ENCODE measurements around the gene DYNC1I1.

DYNC1I1 gene

GRCh38 chr7:95861041-95861440, 88.7 kb downstream of the DYNC1I1 start:
- DNase-seq (ENCODE audit: low read depth) = no peak

- no peak for DNase-seq (ENCODE audit: low read depth)
Measured at GRCh38 chr7:95863623-95864022, 91.3 kb downstream of the DYNC1I1 start.

GRCh38 chr7:95865716-95866371, 93.5 kb downstream of the DYNC1I1 start:
- DNase-seq (ENCODE audit: low read depth) = no peak

- no peak for DNase-seq (ENCODE audit: low read depth)
Measured at GRCh38 chr7:95867309-95867708, 95.0 kb downstream of the DYNC1I1 start.

DNA sequence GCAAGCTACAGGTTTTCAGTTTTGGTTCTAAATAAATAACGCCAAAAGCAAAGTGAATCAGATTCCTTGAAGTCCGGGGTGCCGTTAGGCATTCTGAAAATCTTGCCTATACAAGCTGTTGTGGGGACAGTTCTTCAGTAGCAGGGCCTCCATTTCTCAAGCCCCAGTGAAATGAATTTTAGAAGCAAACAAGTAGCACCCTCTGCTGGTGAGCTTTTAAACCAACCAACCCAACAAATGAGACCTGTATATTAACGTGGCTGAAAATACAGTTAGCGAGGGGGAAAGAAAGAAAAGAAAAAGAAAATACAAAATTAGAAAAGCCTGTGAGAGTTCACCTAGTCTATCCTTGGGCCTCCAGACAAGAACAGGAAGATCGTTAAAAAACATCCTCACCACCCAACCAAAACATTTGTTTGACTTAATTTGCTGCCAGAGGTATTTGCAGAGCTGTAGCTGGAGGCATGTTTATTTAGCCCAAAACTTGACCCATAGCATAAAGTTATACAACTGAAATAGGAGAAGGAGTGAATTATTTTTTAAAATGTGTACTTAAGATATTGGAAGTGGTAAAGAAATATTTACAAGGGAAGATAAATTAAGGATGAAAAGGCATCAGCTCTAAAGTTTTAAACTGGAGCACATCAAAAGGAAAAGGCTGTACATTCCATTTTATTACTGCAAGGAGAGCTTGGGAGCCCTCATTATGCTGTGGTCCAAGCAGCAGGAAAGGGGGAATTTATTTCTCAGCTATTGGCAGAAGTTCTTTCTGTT, 98.9 kb downstream of the DYNC1I1 start:
- DNase-seq (ENCODE audit: low read depth) = no peak

- no peak for DNase-seq (ENCODE audit: low read depth)
Measured at GRCh38 chr7:95871896-95872295, 99.5 kb downstream of the DYNC1I1 start.

DNA sequence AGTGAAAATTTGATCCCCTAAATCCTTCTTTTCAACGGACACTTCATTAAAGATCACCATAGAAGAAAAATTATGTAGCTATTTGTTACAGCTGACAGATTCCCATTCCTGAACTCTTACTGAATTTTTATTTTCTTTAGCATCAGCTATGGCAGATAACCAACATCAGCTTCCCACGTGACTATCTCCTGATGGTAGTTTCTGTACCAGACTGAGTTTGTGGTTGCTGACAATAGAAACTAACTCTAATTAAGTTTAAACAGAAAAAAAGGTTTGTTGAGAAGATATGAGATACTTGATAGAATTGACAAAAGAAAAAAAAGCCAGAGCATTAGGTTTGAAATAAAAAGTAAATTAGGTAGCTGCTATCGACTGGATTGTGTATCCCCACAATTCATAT, 101.8 kb downstream of the DYNC1I1 start:
- DNase-seq (ENCODE audit: low read depth) = no peak

DNA sequence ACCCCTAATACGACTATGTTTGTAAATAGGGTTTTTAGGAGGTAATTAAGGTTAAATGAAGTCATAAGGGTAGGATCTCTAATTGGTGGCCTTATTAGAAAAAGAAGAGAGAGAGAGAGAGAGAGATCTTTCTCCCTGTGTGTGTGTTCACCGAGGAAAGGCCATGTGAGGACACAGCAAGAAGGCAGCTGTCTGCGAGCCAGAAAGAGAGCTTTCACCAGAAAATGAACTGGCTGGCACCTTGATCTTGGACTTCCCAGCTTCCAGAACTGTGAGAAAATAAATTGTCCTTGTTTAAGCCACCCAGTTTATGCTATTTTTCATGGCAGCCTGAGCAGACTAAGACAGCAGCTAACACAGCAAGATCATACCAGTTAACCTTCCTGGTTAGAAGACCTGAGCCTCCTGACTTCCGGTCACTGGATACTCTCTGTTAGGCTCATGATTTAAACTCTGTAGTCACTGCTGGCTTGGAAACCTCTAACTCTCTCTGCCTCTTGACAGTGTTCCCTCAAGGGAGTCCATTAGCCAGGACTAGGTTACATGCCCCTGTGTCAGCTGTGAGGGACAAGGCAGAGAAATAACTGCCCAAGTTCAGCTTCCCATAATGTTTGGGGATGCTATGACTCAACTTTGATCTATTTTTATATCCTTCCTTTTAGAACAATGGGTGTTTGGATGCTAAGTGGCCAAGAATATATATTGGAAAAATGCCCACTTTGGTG, 102.3 kb downstream of the DYNC1I1 start:
- DNase-seq (ENCODE audit: low read depth) = no peak

DNA sequence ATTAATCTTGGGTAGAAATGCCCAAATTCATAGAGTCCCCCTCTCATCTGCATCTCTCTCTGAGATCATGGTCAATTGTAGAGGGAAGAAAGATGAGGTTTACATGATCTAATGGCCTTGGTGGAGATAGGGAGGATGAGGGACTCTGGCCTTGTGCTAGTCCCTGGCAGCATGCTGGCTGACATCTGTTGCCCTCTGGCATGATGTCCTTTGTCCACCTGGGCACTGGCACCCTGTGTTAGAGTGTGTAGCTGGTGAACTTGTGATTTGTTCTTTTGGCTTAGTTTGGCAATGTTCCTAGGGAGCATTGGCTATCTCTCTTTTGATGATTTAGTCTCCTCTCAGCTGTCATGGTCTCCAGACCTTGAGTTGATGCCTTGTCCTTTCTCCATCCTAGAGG, 103.2 kb downstream of the DYNC1I1 start:
- no peak for DNase-seq (ENCODE audit: low read depth)

DNA sequence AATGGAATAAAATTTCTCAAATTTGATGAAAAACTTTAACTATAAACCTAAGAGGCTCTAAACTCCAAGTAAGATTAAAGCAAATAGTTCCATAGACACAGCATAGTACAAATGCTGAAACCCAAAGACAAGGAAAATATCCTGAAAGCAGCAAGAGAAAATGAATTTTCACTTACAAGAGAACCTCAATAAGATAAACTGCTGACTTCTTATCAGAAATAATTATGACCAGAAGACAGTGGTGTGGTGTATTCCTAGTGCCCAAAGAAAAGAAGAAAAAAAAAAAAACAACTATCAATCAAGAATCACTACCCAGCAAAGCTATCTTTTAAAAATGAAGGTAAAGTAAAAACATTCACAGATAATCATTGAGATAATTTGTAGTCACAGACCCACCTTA, 106.3 kb downstream of the DYNC1I1 start:
- no peak for DNase-seq (ENCODE audit: low read depth)

- DNase-seq (ENCODE audit: low read depth) = no peak
Measured at GRCh38 chr7:95881597-95881996, 109.2 kb downstream of the DYNC1I1 start.

DNA sequence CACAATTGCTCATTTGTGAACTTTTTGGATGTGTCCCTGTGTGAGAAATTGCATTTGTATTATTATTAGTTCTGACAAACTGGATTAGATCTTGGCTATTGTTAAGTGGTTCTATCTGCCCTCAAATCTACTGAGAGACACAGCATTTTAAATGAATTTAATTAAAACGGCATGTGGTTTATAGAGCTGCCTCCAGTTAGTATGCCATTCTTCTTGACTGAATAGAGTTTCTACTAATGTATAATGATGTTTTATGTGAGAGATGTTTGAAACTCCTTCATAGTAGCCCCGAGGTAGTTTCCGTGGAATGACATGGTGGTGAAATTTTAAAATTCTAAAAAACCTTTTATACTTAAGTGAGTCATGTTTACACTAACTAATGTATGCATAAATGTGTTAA, 110.9 kb downstream of the DYNC1I1 start:
- no peak for DNase-seq (ENCODE audit: low read depth)

DNA sequence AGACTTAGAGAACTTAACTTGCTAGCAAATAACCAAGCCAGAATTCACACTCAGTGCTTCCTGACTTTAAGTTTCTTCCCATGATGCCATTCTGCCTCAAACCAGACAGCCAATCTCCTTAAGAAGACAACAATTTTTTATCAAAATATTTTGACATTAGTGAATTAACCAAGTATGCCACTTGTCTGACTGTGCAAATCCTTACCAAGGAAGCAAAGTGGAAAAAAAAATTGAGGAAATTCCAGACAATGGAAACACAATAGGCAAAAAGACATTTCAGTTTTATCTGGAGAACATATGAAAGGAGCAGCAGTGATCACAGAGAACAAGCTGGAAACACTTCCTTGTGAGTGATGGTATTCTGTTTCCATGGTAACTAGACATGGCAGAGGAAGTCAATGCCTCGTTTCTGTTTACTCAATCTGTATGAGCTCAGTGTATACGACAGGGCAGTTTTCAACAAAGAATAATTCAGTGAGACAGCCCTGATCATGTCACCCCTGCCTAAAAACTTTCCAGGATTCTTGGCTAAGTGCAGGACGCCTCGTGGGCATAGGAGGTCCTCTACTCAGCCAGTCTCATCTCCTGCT, 114.2 kb downstream of the DYNC1I1 start:
- DNase-seq (ENCODE audit: low read depth) = no peak

- DNase-seq (ENCODE audit: low read depth) = no peak
Measured at GRCh38 chr7:95893484-95893883, 121.1 kb downstream of the DYNC1I1 start.

DNA sequence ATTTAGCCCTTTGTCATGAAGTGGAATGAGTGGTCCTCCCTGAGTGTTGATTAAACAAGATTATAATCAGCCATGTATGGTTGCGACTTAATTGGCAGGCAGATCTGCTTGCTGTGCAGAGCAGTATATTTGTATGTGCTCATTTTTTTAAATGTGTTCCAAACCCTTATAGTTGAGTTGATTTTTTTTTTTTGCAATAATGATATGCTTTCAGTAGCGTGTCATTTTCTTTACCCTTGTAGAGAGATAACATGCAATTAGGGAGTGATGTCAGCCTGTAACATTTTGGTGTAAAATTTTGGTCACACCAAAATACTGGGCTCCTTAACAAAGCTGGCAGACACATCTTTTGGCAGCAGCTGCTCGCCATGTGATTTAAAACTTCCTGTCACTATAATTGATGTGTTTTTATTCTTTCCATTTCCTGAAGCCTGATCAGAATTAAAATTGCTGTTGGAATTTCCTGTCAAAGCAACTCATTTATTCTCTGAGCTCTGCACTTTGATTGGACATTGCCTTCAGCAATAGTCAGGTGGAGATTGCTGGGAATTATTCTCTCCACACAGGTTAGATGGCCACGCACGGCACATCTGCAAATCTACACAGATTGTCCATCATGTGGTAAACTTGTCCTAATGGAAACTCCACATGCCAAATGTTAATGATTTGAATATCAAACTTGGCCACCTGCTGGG, 125.3 kb downstream of the DYNC1I1 start:
- no peak for DNase-seq (ENCODE audit: low read depth)

GRCh38 chr7:95899919-95900513, 127.7 kb downstream of the DYNC1I1 start:
- DNase-seq (ENCODE audit: low read depth) = no peak

- DNase-seq (ENCODE audit: low read depth) = no peak
Measured at GRCh38 chr7:95901006-95901405, 128.7 kb downstream of the DYNC1I1 start.

- DNase-seq (ENCODE audit: low read depth) = no peak
Measured at GRCh38 chr7:95904099-95904498, 131.7 kb downstream of the DYNC1I1 start.

DNA sequence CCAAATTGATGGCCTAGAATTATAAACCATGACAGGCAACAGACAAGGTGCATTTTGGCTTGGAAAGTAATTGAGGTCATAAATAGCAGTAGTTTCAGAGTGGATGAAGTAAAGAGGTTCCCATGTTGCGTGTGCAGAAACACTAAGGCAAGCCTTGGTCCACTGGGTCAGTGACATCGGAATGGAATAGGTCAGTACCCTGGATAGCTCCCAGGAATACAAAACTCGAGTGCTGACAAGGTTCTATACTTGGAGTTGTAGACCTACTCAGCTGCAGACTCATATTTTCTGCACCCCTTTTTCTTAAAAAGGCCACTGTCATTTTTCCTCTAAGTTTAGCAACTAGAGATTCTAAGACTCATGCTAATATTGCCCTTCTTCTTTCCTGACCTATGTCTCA, 132.8 kb downstream of the DYNC1I1 start:
- DNase-seq (ENCODE audit: low read depth) = no peak

DNA sequence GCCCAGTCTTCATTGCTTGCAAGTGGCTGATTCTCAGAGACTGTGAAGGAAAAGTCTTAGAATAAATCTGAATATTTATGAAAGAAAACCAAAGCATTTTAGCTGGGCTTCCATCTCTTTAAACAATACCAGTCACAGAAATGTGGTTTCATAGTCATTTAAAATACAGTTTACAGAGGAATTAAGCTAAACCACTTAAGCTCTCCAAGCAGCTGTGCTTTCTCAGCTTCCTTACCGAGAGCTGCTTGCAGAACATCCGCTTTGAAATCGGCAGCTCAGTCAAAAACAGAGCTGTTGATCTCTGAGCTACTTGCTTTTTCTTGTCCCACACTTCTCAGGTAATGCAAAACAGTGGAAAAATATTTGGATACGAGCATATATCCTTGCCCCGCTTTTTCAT, 134.5 kb downstream of the DYNC1I1 start:
- DNase-seq (ENCODE audit: low read depth) = no peak

GRCh38 chr7:95907337-95907736, 135.0 kb downstream of the DYNC1I1 start:
- no peak for DNase-seq (ENCODE audit: low read depth)

- DNase-seq (ENCODE audit: low read depth) = no peak
Measured at GRCh38 chr7:95908499-95908898, 136.1 kb downstream of the DYNC1I1 start.

All from activated T-helper 1 cell treated with Interleukin-2 at 50 U/mL for 16 hours (primary cell).